Measurements from ENCODE around the gene CWC27.

Gene CWC27

GRCh38 chr5:64768358-64769312 lies at the start of gene CWC27, which contains the start of gene SREK1IP1:
Gene CWC27, plus strand, starts transcription at chr5:64768930. Its CDS starts 217 bp downstream, at chr5:64769147.
Gene SREK1IP1, minus strand, starts transcription at chr5:64768691. Its CDS starts 174 bp downstream, at chr5:64768517.
- peak; percentile 89 for DNase-seq (ENCODE audit: low spot score)

GRCh38 chr5:64722588-64722987 lies 46.1 kb upstream of the CWC27 start:
- DNase-seq (ENCODE audit: low spot score), result no peak

- DNase-seq (ENCODE audit: low spot score), result no peak
Measured at GRCh38 chr5:64727150-64727549, 41.6 kb upstream of the CWC27 start.

- DNase-seq (ENCODE audit: low spot score), result no peak
Measured at GRCh38 chr5:64742411-64742810, 26.3 kb upstream of the CWC27 start.

GRCh38 chr5:64742821-64743220 lies 25.9 kb upstream of the CWC27 start:
- no peak for DNase-seq (ENCODE audit: low spot score)

- no peak for DNase-seq (ENCODE audit: low spot score)
Measured at GRCh38 chr5:64744914-64745313, 23.8 kb upstream of the CWC27 start.

GRCh38 chr5:64746446-64746845 lies 22.3 kb upstream of the CWC27 start:
- no peak for DNase-seq (ENCODE audit: low spot score)

- DNase-seq (ENCODE audit: low spot score), result no peak
Measured at GRCh38 chr5:64749385-64749784, 19.3 kb upstream of the CWC27 start.

- no peak for DNase-seq (ENCODE audit: low spot score)
Measured at GRCh38 chr5:64754066-64754465, 14.7 kb upstream of the CWC27 start.

- no peak for DNase-seq (ENCODE audit: low spot score)
Measured at GRCh38 chr5:64758901-64759300, 9.8 kb upstream of the CWC27 start.

GRCh38 chr5:64759960-64760660 lies 8.6 kb upstream of the CWC27 start:
- no peak for DNase-seq (ENCODE audit: low spot score)

GRCh38 chr5:64763948-64764503 lies 4.7 kb upstream of the CWC27 start:
- no peak for DNase-seq (ENCODE audit: low spot score)

- no peak for DNase-seq (ENCODE audit: low spot score)
Measured at GRCh38 chr5:64765804-64766504, 2.8 kb upstream of the CWC27 start.

GRCh38 chr5:64766941-64767340 lies 1.8 kb upstream of the CWC27 start:
- no peak for DNase-seq (ENCODE audit: low spot score)

- peak; percentile 64 for DNase-seq (ENCODE audit: low spot score)
Measured at GRCh38 chr5:64767959-64768357, 772 bp upstream of the CWC27 start.

- DNase-seq (ENCODE audit: low spot score), result no peak
Measured at GRCh38 chr5:64769855-64770254, 1.1 kb downstream of the CWC27 start.

GRCh38 chr5:64771736-64772135 lies 3.0 kb downstream of the CWC27 start:
- DNase-seq (ENCODE audit: low spot score), result no peak

GRCh38 chr5:64773533-64773932 lies 4.8 kb downstream of the CWC27 start:
- DNase-seq (ENCODE audit: low spot score), result no peak

- no peak for DNase-seq (ENCODE audit: low spot score)
Measured at GRCh38 chr5:64775291-64775690, 6.6 kb downstream of the CWC27 start.

- peak; percentile 67 for DNase-seq (ENCODE audit: low spot score)
Measured at GRCh38 chr5:64784451-64785025, 15.8 kb downstream of the CWC27 start.

- DNase-seq (ENCODE audit: low spot score), result no peak
Measured at GRCh38 chr5:64786372-64786771, 17.6 kb downstream of the CWC27 start.

GRCh38 chr5:64788156-64788555 lies 19.4 kb downstream of the CWC27 start:
- no peak for DNase-seq (ENCODE audit: low spot score)
